Measurements from ENCODE around the gene EIF2B4. TPM values are rescaled to one million over a fixed set of nuclear protein-coding genes. Genes with fewer than 3 reads are reported as not detected.
"Not testable (repeated sequence)": the region's sequence is repeated elsewhere in the genome, so short reads cannot be mapped to it uniquely, and the experiment has no call there.

EIF2B4 gene
- total RNA-seq, 1 experiment from 2014 or later = 32.9 TPM

- DNase-seq = peak; percentile 89 to 93
- H3K79me2 ChIP-seq (ENCODE audit: low read depth) = peaks cover 23% of the 10 kb centered on the region
- H3K4me1 ChIP-seq (replicated peaks; ENCODE audit: insufficient read depth) = peaks cover 28% of the 10 kb centered on the region
- H3K27me3 ChIP-seq (ENCODE audit: insufficient read depth, low read depth) = no peaks in the 10 kb centered on the region
- ChIA-PET POLR2A (ENCODE audit: unreplicated experiment) (interaction anchor here (0.6 to 0.7 kb wide), 2 partner anchors 31 to 58 kb away, joined by 3 to 24 read pairs; no protein-coding TSS in a partner anchor), CTCF (no interaction called here)
- peak within 1 kb of the TSS; percentile 82 for H3K4me3 ChIP-seq
- H3K9me2 ChIP-seq (ENCODE audit: insufficient read depth) = no peaks in the 10 kb centered on the region
- no peaks in the 10 kb centered on the region for H3K9me3 ChIP-seq (ENCODE audit: insufficient read depth, low read depth)
- no peak for TF ChIP-seq EZH2 (IDR thresholded peaks at IDR 0.05; ENCODE audit: low read depth)
- intact Hi-C loops (cut with micrococcal nuclease; ENCODE audit: unreplicated experiment) = loop anchor here (2.0 to 10.0 kb wide), 3 partner anchors 34 to 304 kb away; partner anchors contain the start of genes ATRAID, CAD, CCDC121 and GPN1
- H3K36me3 ChIP-seq (ENCODE audit: low read depth) = peaks cover 8% of the 10 kb centered on the region; the same call in 1 of the 2 replicates
- peaks cover 49% of the 10 kb centered on the region; the same call in 1 of the 2 replicates for H3F3A ChIP-seq (ENCODE audit: insufficient read depth, low read depth)
- H4K20me1 ChIP-seq (ENCODE audit: insufficient read depth) = no peaks in the 10 kb centered on the region
- H3K27ac ChIP-seq = peak within 1 kb of the TSS; percentile 69
- H3K4me2 ChIP-seq = peak within 1 kb of the TSS; percentile 99
- BruUV-seq (replicated peaks) = TSS peak; percentile 91
- H2AFZ ChIP-seq = peak within 1 kb of the TSS; percentile 91
Observed at GRCh38 chr2:27322766-27323595, 47.2 kb downstream of the EIF2B4 start, which contains the start of gene MPV17. Gene MPV17, minus strand, starts transcription at chr2:27323097. Its CDS starts 580 bp downstream, at chr2:27322517.

GRCh38 chr2:27322301-27322765, 47.8 kb downstream of the EIF2B4 start:
- intact Hi-C loops (cut with micrococcal nuclease; ENCODE audit: unreplicated experiment) = loop anchor here (2.0 to 10.0 kb wide), 3 partner anchors 34 to 305 kb away; partner anchors contain the start of genes ATRAID, CAD, CCDC121 and GPN1
- peaks cover 23% of the 10 kb centered on the region for H3K79me2 ChIP-seq (ENCODE audit: low read depth)
- peaks cover 49% of the 10 kb centered on the region; the same call in 1 of the 2 replicates for H3F3A ChIP-seq (ENCODE audit: insufficient read depth, low read depth)
- H2AFZ ChIP-seq = peak overlapping the region; percentile 91
- peak overlapping the region; percentile 82 for H3K4me3 ChIP-seq
- H3K27ac ChIP-seq = peak overlapping the region; percentile 69
- TSS peak; percentile 87 for BruUV-seq (replicated peaks)
- peaks cover 4% of the 10 kb centered on the region; the same call in 1 of the 2 replicates for H3K36me3 ChIP-seq (ENCODE audit: low read depth)
- ChIA-PET CTCF (no interaction called here), POLR2A (ENCODE audit: unreplicated experiment) (interaction anchor here (0.6 to 0.7 kb wide), 4 partner anchors 31 to 124 kb away, joined by 3 to 24 read pairs (median 3); no protein-coding TSS in a partner anchor)
- DNase-seq = peak in 1 of 2 experiments; percentile 12
- no peaks in the 10 kb centered on the region for H3K9me2 ChIP-seq (ENCODE audit: insufficient read depth)
- H3K27me3 ChIP-seq (ENCODE audit: insufficient read depth, low read depth) = no peaks in the 10 kb centered on the region
- H3K4me2 ChIP-seq = peak overlapping the region; percentile 99
- H4K20me1 ChIP-seq (ENCODE audit: insufficient read depth) = no peaks in the 10 kb centered on the region
- peaks cover 28% of the 10 kb centered on the region for H3K4me1 ChIP-seq (replicated peaks; ENCODE audit: insufficient read depth)
- no peaks in the 10 kb centered on the region for H3K9me3 ChIP-seq (ENCODE audit: insufficient read depth, low read depth)
- TF ChIP-seq CTCF (conservative IDR thresholded peaks at IDR 0.05) (no peak), EZH2 (IDR thresholded peaks at IDR 0.05; ENCODE audit: low read depth) (no peak)

- Histone ChIP-seq H3K79me2 (ENCODE audit: low read depth) (peaks cover 23% of the 10 kb centered on the region), H2AFZ (no peak overlapping the region), H3K27ac (peak overlapping the region; percentile 69), H3K4me3 (peak overlapping the region; percentile 82; the same call in 1 of the 2 replicates), H3K4me2 (peak overlapping the region; percentile 99), H3K9me3 (ENCODE audit: insufficient read depth, low read depth) (no peaks in the 10 kb centered on the region), H3K27me3 (ENCODE audit: insufficient read depth, low read depth) (no peaks in the 10 kb centered on the region), H4K20me1 (ENCODE audit: insufficient read depth) (no peaks in the 10 kb centered on the region), H3K36me3 (ENCODE audit: low read depth) (no peaks in the 10 kb centered on the region), H3K9me2 (ENCODE audit: insufficient read depth) (no peaks in the 10 kb centered on the region), H3F3A (ENCODE audit: insufficient read depth, low read depth) (peaks cover 45% of the 10 kb centered on the region; the same call in 1 of the 2 replicates), H3K4me1 (replicated peaks; ENCODE audit: insufficient read depth) (peaks cover 28% of the 10 kb centered on the region)
- POLR2A ChIA-PET (ENCODE audit: unreplicated experiment) = no interaction called here
- no TSS peak for BruUV-seq (replicated peaks)
- CTCF ChIA-PET = no interaction called here
- intact Hi-C loops (cut with micrococcal nuclease; ENCODE audit: unreplicated experiment) = loop anchor here (1.0 to 10.0 kb wide), 5 partner anchors 28 to 306 kb away; partner anchors contain the start of genes ATRAID, CAD, CCDC121 and EIF2B4
- peak; percentile 67 for TF ChIP-seq CTCF (conservative IDR thresholded peaks at IDR 0.05)
- TF ChIP-seq EZH2 (IDR thresholded peaks at IDR 0.05; ENCODE audit: low read depth) = no peak
- DNase-seq = peak; percentile 94 to 98
Observed at GRCh38 chr2:27320958-27321543, 49.1 kb downstream of the EIF2B4 start.

GRCh38 chr2:27319839-27320238, 50.3 kb downstream of the EIF2B4 start:
- Histone ChIP-seq H3K79me2 (ENCODE audit: low read depth) (peaks cover 23% of the 10 kb centered on the region), H3F3A (ENCODE audit: insufficient read depth, low read depth) (peaks cover 34% of the 10 kb centered on the region; the same call in 1 of the 2 replicates), H3K4me1 (replicated peaks; ENCODE audit: insufficient read depth) (peaks cover 28% of the 10 kb centered on the region)
- H3K9me3 ChIP-seq (ENCODE audit: insufficient read depth, low read depth); H2AFZ ChIP-seq; H4K20me1 ChIP-seq (ENCODE audit: insufficient read depth); H3K27me3 ChIP-seq (ENCODE audit: insufficient read depth, low read depth); H3K4me3 ChIP-seq; H3K27ac ChIP-seq; H3K4me2 ChIP-seq; H3K36me3 ChIP-seq (ENCODE audit: low read depth); CTCF ChIA-PET; DNase-seq; BruUV-seq (replicated peaks); H3K9me2 ChIP-seq (ENCODE audit: insufficient read depth): not testable (repeated sequence)
- intact Hi-C loops (cut with micrococcal nuclease; ENCODE audit: unreplicated experiment) = loop anchor here (5.0 to 10.0 kb wide), 2 partner anchors 105 to 307 kb away; partner anchors contain the start of genes ATRAID, CAD, CCDC121 and GPN1
- POLR2A ChIA-PET (ENCODE audit: unreplicated experiment) = interaction anchor here (0.6 kb wide), 1 partner anchor 303 kb away, joined by 11 read pairs; no protein-coding TSS in a partner anchor

Data from PC-9 (cell line).